AG04450 (cell line): ENCODE measurements around the gene MRPL55. TPM values are rescaled to one million over a fixed set of nuclear protein-coding genes. Genes with fewer than 3 reads are reported as not detected.

ENCODE experiments used
- CTCF ChIA-PET: fragments of 300-600, 350-600 bp; formaldehyde crosslinking; extraction: SDS; loops from one replicate; lab custom pipeline; 2022; ENCODE audit warnings: antibody characterized with exemption, inconsistent platforms; lab: Charles Lee
- POLR2A ChIA-PET: fragments of 350-600 bp; formaldehyde crosslinking; extraction: SDS; loops from one replicate; lab custom pipeline; 2021; ENCODE audit warnings: antibody characterized with exemption, inconsistent platforms; lab: Yijun Ruan, JAX
- DNase-seq: peaks from one replicate; pipeline ENCODE4 v3.0.0-alpha.2; 2011; ENCODE audit warnings: low read depth, low spot score
- H3K27ac ChIP-seq: one replicate; pipeline ENCODE4 v1.5.1; 2012; ENCODE audit warnings: low read depth, low read length, control low read depth
- H3K27me3 ChIP-seq: one replicate; pipeline ENCODE4 v1.6.0; 2012; ENCODE audit warnings: low read length; ENCODE audit not compliant: control insufficient read depth, insufficient read depth
- H3K4me3 ChIP-seq: 2 replicates; pipeline ENCODE4 v1.5.1; 2011; ENCODE audit warnings: mild to moderate bottlenecking, low read depth, low read length, control low read depth
- H3K9me3 ChIP-seq: 2 replicates; pipeline ENCODE4 v1.5.1; 2012; ENCODE audit warnings: low read length; ENCODE audit not compliant: control insufficient read depth, insufficient read depth
- polyA plus RNA-seq: library from polyadenylated mRNA; depleted of rRNA; stranded (reverse); fragments of >200 nt; gene quantifications from 2 replicates; pipeline ENCODE4 v1.2.3, GENCODE V29; 2011
- TF ChIP-seq, protein P1 (sequence below): IDR thresholded peaks from 2 replicates; pipeline ENCODE4 v1.5.1; 2011; ENCODE audit warnings: low read depth, low read length, control low read depth, inconsistent platforms

MRPL55 gene
- polyA plus RNA-seq, 1 experiment: 33.4 TPM

DNA sequence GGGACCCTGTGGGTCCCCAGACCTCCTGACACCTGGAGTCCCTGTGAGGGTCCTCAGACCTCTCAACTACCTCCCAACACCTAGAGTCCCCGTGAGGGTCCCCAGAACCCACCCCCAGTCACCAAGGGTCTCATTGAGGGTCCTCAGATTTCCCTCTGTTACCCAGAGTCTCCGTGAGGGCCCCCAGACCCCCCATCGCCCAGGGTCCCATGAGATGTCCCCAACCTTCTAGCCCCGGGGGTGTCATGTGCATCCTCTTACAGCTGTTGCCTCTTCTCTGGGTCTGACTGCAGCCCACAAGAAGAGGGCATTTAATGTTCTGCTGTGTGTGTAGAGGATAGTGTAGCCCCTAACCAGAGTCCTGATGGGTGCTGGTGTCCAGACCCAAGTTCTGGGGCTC, 38.7 kb upstream of the MRPL55 start:
- Histone ChIP-seq H3K27ac (no peak overlapping the region), H3K4me3 (no peak overlapping the region), H3K27me3 (no peaks in the 10 kb centered on the region), H3K9me3 (no peaks in the 10 kb centered on the region; the same call in 1 of the 2 replicates)
- TF ChIP-seq, protein P1, sequence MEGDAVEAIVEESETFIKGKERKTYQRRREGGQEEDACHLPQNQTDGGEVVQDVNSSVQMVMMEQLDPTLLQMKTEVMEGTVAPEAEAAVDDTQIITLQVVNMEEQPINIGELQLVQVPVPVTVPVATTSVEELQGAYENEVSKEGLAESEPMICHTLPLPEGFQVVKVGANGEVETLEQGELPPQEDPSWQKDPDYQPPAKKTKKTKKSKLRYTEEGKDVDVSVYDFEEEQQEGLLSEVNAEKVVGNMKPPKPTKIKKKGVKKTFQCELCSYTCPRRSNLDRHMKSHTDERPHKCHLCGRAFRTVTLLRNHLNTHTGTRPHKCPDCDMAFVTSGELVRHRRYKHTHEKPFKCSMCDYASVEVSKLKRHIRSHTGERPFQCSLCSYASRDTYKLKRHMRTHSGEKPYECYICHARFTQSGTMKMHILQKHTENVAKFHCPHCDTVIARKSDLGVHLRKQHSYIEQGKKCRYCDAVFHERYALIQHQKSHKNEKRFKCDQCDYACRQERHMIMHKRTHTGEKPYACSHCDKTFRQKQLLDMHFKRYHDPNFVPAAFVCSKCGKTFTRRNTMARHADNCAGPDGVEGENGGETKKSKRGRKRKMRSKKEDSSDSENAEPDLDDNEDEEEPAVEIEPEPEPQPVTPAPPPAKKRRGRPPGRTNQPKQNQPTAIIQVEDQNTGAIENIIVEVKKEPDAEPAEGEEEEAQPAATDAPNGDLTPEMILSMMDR: no peak
- ChIA-PET CTCF (interaction anchor here (2.2 kb wide), 1 partner anchor 18 kb away, joined by 13 read pairs; the partner anchor contains the start of gene IBA57), POLR2A (interaction anchor here (0.9 kb wide), 1 partner anchor 18 kb away, joined by 3 read pairs; the partner anchor contains the start of gene IBA57)
- no peak for DNase-seq

DNA sequence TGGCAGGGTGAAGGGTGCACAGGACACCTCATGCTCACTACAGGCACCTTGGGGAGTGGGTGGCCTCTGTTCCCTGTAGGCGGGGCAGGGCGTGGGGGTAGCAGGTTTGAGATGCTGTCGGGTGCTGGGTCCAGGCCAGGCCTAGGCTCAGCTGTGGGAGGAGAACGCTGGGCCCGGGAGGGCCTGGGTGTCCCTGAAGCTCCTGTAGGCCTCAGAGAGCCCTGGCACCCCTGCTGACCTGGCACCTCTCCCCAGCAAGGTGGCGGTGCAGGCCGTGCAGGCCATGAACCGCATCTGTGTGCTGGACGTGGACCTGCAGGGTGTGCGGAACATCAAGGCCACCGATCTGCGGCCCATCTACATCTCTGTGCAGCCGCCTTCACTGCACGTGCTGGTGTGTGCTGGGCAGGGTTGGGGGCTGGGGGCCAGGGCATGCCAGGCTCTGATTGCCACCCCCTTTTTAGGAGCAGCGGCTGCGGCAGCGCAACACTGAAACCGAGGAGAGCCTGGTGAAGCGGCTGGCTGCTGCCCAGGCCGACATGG, 38.1 kb upstream of the MRPL55 start:
- TF ChIP-seq, protein P1: no peak
- Histone ChIP-seq H3K27me3 (no peaks in the 10 kb centered on the region), H3K27ac (no peak overlapping the region), H3K4me3 (no peak overlapping the region), H3K9me3 (no peaks in the 10 kb centered on the region; the same call in 1 of the 2 replicates)
- DNase-seq: no peak
- ChIA-PET CTCF (no interaction called here), POLR2A (no interaction called here)

DNA sequence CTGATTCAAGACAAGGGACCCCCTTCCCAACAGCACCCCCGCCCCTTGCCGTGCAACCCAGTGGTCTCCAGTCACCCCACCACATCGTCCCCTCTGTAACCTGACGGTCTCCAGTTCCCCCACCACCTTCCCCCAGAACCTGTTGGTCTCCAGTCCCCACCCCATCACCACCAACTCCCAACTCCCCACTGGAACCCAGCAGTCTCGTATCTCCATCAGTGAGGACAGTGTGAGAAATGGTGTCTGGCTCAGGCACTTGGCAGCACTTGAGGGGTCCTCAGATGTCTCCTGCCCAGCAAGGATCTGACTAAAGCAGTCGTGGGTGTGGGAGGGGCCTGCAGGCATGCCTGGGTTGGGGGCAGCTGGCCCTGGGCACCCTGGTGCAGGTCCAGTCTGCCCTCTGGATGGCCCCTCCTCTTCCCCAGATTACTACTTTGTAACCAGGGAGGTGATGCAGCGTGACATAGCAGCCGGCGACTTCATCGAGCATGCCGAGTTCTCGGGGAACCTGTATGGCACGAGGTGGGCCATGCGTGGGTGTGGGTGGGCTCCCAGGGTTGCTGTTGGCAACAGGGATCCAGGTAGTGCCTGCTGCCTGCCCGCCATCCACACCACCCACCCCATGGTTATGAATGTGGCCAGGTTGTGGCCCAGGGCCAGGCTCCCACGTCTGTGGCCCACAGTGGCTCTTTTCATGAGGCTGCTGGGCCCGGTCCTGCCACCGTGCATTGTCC, 37.5 kb upstream of the MRPL55 start:
- TF ChIP-seq, protein P1: no peak
- ChIA-PET POLR2A (no interaction called here), CTCF (no interaction called here)
- H3K27ac ChIP-seq: no peak overlapping the region
- H3K27me3 ChIP-seq: no peaks in the 10 kb centered on the region
- DNase-seq: no peak
- no peaks in the 10 kb centered on the region; the same call in 1 of the 2 replicates for H3K9me3 ChIP-seq
- no peak overlapping the region for H3K4me3 ChIP-seq

DNA sequence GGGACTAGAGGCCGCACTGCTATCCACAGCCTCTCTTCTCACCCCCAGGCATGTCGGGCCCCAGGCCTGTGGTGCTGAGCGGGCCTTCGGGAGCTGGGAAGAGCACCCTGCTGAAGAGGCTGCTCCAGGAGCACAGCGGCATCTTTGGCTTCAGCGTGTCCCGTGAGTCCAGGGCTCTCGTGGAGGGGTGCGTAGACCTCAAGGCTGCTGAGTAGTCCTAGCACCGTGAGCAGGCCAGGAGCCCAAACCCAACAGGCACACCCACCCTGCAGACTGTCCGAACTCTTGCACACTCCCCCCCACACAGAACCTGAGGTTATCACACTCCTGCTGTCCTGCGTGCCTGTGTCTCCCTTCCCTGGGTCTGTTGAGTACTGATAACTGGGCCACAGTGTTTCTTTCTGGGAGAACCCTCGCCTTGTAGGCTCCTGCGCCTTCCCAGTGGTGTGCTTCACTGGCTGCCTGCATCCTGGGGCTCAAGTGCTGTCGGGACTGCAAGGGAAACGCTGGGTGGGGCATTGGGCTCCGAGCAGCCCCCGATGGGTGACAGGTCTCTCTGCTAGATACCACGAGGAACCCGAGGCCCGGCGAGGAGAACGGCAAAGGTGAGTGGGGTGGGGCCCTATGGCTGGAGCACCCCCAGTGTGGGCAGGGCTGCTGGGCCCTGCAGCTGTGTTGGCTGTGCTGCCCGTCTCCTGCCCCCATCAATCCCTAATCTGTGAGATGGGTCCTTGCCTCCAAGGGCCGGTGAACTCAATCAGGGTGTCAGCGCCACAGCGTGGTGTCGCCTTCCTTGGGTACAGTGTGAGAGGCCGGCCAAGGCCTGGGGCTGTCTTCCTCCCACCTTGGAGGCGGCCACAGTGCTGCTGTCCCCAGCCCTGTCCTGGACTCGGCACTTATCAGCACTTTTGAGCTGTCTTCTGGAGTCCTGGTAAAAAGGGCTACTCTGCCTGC, 36.6 kb upstream of the MRPL55 start:
- Histone ChIP-seq H3K27ac (no peak overlapping the region), H3K27me3 (no peaks in the 10 kb centered on the region), H3K4me3 (no peak overlapping the region), H3K9me3 (no peaks in the 10 kb centered on the region; the same call in 1 of the 2 replicates)
- CTCF ChIA-PET: interaction anchor here (1.1 kb wide), 1 partner anchor 15 kb away, joined by 3 read pairs; no protein-coding TSS in a partner anchor
- POLR2A ChIA-PET: no interaction called here
- DNase-seq: no peak
- TF ChIP-seq, protein P1: no peak
